K562 (cell line): ENCODE data around the gene CEP41.

Experiments
- HDAC1 ChIP-seq, 2 experiments: fragments of 450-650 bp; IDR thresholded peaks; 2 replicates each; pipeline ENCODE4 v1.6.1; 2016 to 2017; ENCODE audit warnings: inconsistent platforms in 1 of 2, mild to moderate bottlenecking in 1 of 2, moderate library complexity in 1 of 2
- HNRNPH1 ChIP-seq: fragments of 200-400 bp; formaldehyde crosslinking; optimal IDR thresholded peaks from 2 replicates; pipeline ENCODE3; 2017; ENCODE audit warnings: low read depth, mild to moderate bottlenecking, low read length, moderate library complexity
- KLF1 ChIP-seq: fragments of 450-650 bp; IDR thresholded peaks from 2 replicates; pipeline ENCODE4 v1.6.1; 2016; ENCODE audit warnings: missing genetic modification characterization, missing compliant biosample characterization
- KLF10 ChIP-seq: fragments of 250-450 bp; sonication (Bioruptor Pico); IDR thresholded peaks from 2 replicates; pipeline ENCODE4 v1.6.1; 2021; ENCODE audit warnings: matching md5 sums
- NFRKB ChIP-seq: fragments of 450-650 bp; IDR thresholded peaks from 2 replicates; pipeline ENCODE4 v1.6.1; 2016; ENCODE audit warnings: low read depth
- POLR2A ChIP-seq: fragments of 450-650 bp; conservative IDR thresholded peaks from 2 replicates; pipeline ENCODE4 v1.6.1; 2016
- SRF ChIP-seq, 2 experiments: fragments of 250-450, 450-650 bp in 1 of 2; sonication (Bioruptor Pico) in 1 of 2; sonication (generic) in 1 of 2; formaldehyde crosslinking; IDR thresholded peaks; 2 replicates each; pipeline versions ENCODE4 v1.5.0 to v1.5.1; 2020 to 2022; ENCODE audit warnings: mild to moderate bottlenecking in 1 of 2, missing genetic modification reagents in 1 of 2
- ZNF124 ChIP-seq: sonication (generic); formaldehyde crosslinking; IDR thresholded peaks from 2 replicates; pipeline ENCODE4 v1.8.1; 2022; ENCODE audit warnings: missing genetic modification reagents
- ZNF146 ChIP-seq: IDR thresholded peaks from one replicate; pipeline ENCODE4 v1.6.1; 2018; ENCODE audit warnings: missing compliant biosample characterization; ENCODE audit not compliant: unreplicated experiment
- ZNF239 ChIP-seq: fragments of 250-450 bp; sonication (Bioruptor Pico); IDR thresholded peaks from 2 replicates; pipeline ENCODE4 v1.4.0; 2020; ENCODE audit warnings: mild to moderate bottlenecking
- TF ChIP-seq, protein P1 (sequence below): fragments of 450-650 bp; IDR thresholded peaks from 2 replicates; pipeline ENCODE4 v1.6.1; 2016; ENCODE audit warnings: missing biosample characterization, missing genetic modification characterization
- TF ChIP-seq, protein P2 (sequence below): sonication (generic); formaldehyde crosslinking; IDR thresholded peaks from 2 replicates; pipeline ENCODE4 v1.5.0; 2020; ENCODE audit warnings: missing genetic modification reagents
- TF ChIP-seq, protein P3 (sequence below): fragments of 450-650 bp; IDR thresholded peaks from one replicate; pipeline ENCODE4 v1.6.1; 2018; ENCODE audit warnings: mild to moderate bottlenecking, moderate library complexity; ENCODE audit not compliant: partially characterized antibody
- TF ChIP-seq, protein P4 (sequence below), 3 experiments: IDR thresholded peaks in 2 of 3; conservative IDR thresholded peaks in 1 of 3; 2 replicates each; pipeline ENCODE4 v1.5.1; 2011 to 2012; ENCODE audit warnings: low read length in 3 of 3, mild to moderate bottlenecking in 3 of 3, control low read depth in 2 of 3, improper control_type of control experiment in 1 of 3, inconsistent platforms in 1 of 3, low read depth in 1 of 3, mixed read lengths in 1 of 3, moderate library complexity in 1 of 3; ENCODE audit not compliant: insufficient read depth in 2 of 3

DNA sequence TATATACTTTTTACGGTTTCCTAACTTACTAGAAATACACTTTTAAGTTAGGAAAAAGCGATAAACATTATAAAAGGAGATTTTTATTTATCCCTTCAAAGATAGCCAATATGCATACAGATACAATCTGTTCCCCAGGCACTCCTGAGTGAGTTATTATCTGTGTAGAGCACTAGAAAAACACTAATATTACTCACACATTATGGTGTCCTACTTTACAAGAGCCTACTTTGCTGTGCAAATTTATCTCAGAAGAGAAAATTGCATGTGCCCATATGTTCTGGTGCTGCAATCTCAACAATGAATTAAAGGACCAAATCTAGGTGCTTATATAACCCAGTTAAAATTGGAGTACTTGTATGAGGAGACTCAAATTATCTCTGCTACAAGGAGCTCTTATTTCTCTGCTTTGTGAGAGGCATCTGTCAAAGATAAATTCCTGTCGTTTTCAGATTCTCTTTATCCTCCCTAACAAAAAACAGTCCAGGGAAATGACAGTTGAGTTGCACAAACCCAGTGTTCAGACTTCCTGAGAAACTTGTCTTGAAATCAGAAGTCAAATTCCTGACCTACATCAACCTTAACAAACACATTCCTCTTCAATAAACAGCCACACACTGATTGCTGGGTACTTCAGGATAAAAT is 31.6 kb downstream of the CEP41 start:
- TF ChIP-seq, protein P1, sequence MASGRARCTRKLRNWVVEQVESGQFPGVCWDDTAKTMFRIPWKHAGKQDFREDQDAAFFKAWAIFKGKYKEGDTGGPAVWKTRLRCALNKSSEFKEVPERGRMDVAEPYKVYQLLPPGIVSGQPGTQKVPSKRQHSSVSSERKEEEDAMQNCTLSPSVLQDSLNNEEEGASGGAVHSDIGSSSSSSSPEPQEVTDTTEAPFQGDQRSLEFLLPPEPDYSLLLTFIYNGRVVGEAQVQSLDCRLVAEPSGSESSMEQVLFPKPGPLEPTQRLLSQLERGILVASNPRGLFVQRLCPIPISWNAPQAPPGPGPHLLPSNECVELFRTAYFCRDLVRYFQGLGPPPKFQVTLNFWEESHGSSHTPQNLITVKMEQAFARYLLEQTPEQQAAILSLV (tag): no peak
- TF ChIP-seq NFRKB (no peak), ZNF146 (no peak), KLF1 (tag) (no peak), POLR2A (no peak), SRF (CRISPR knock-in tag; IDR thresholded peaks at IDR 0.05) (no peak), HDAC1 (IDR thresholded peaks at IDR 0.05) (no peak), ZNF124 (CRISPR knock-in tag) (no peak), KLF10 (CRISPR knock-in tag) (no peak), HNRNPH1 (no peak), ZNF239 (CRISPR knock-in tag) (no peak)
- TF ChIP-seq, protein P2, sequence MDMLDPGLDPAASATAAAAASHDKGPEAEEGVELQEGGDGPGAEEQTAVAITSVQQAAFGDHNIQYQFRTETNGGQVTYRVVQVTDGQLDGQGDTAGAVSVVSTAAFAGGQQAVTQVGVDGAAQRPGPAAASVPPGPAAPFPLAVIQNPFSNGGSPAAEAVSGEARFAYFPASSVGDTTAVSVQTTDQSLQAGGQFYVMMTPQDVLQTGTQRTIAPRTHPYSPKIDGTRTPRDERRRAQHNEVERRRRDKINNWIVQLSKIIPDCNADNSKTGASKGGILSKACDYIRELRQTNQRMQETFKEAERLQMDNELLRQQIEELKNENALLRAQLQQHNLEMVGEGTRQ (CRISPR knock-in tag): no peak
- TF ChIP-seq, protein P3, sequence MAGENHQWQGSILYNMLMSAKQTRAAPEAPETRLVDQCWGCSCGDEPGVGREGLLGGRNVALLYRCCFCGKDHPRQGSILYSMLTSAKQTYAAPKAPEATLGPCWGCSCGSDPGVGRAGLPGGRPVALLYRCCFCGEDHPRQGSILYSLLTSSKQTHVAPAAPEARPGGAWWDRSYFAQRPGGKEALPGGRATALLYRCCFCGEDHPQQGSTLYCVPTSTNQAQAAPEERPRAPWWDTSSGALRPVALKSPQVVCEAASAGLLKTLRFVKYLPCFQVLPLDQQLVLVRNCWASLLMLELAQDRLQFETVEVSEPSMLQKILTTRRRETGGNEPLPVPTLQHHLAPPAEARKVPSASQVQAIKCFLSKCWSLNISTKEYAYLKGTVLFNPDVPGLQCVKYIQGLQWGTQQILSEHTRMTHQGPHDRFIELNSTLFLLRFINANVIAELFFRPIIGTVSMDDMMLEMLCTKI: no peak
- TF ChIP-seq, protein P4, sequence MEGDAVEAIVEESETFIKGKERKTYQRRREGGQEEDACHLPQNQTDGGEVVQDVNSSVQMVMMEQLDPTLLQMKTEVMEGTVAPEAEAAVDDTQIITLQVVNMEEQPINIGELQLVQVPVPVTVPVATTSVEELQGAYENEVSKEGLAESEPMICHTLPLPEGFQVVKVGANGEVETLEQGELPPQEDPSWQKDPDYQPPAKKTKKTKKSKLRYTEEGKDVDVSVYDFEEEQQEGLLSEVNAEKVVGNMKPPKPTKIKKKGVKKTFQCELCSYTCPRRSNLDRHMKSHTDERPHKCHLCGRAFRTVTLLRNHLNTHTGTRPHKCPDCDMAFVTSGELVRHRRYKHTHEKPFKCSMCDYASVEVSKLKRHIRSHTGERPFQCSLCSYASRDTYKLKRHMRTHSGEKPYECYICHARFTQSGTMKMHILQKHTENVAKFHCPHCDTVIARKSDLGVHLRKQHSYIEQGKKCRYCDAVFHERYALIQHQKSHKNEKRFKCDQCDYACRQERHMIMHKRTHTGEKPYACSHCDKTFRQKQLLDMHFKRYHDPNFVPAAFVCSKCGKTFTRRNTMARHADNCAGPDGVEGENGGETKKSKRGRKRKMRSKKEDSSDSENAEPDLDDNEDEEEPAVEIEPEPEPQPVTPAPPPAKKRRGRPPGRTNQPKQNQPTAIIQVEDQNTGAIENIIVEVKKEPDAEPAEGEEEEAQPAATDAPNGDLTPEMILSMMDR (IDR thresholded peaks at IDR 0.05 in 2 of 3, conservative IDR thresholded peaks at IDR 0.05 in 1 of 3; ENCODE audit: insufficient read depth in 2 of 3, low read depth in 1 of 3, low read length in 3 of 3): no peak
